GM12878 (cell line): ENCODE measurements around the gene SEPTIN5.

Experiments used
- CHD2 ChIP-seq: IDR thresholded peaks from 2 replicates; pipeline ENCODE4 v1.6.1; 2011; ENCODE audit warnings: low read depth, low read length, improper control_type of control experiment, borderline replicate concordance
- EZH2 ChIP-seq: IDR thresholded peaks from 2 replicates; pipeline ENCODE4 v1.6.1; 2012; ENCODE audit warnings: low read depth, mild to moderate bottlenecking, control low read depth, inconsistent platforms, low read length, borderline replicate concordance; ENCODE audit not compliant: control insufficient read depth
- MTA3 ChIP-seq: IDR thresholded peaks from 2 replicates; pipeline ENCODE4 v1.6.1; 2012; ENCODE audit warnings: low read length, inconsistent platforms, borderline replicate concordance
- USF2 ChIP-seq: IDR thresholded peaks from 2 replicates; pipeline ENCODE4 v1.6.1; 2011; ENCODE audit warnings: low read depth, low read length, improper control_type of control experiment, borderline replicate concordance
- ZBTB33 ChIP-seq: fragments of 450-650 bp; IDR thresholded peaks from 2 replicates; pipeline ENCODE4 v1.6.1; 2017; ENCODE audit warnings: mild to moderate bottlenecking
- ZNF384 ChIP-seq: IDR thresholded peaks from 2 replicates; pipeline ENCODE4 v1.6.1; 2012; ENCODE audit warnings: low read depth, mild to moderate bottlenecking, low read length, improper control_type of control experiment, borderline replicate concordance

GRCh38 chr22:19720150-19720827 lies 6.0 kb downstream of the SEPTIN5 start:
- no peak for TF ChIP-seq CHD2
- TF ChIP-seq MTA3, result no peak
- no peak for TF ChIP-seq EZH2
- no peak for TF ChIP-seq USF2
- no peak for TF ChIP-seq ZNF384
- TF ChIP-seq ZBTB33, result no peak
